Inflammatory macrophage treated with lipopolysaccharide for 1 hour (primary cell): Measurements from ENCODE around the gene TUFM.
"Not testable (repeated sequence)": the region's sequence is repeated elsewhere in the genome, so short reads cannot be mapped to it uniquely, and the experiment has no call there.

ENCODE experiments used
- DNase-seq, 2 donors: peaks; one replicate each; pipeline ENCODE4 v3.0.0-alpha.2; 2020 to 2022

The TUFM gene

DNA sequence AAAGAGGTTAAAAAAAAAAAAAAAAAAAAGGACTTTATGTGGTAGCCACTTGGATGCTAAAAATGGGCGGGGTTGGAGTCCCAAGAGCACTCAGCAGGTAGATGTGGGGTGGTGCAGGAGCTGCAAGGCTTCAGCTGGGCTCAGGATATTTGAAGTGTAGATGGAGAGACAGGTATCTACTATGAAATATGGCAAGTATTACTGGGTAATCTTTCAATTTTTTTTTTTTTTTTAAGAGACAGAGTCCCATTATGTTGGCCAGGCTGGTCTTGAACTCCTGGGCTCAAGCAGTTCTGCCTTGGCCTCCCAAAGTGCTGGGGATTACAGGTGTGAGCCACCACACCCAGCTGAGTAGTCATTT, 7.6 kb downstream of the TUFM start:
- DNase-seq, result no peak

- no peak for DNase-seq
Measured at GRCh38 chr16:28837672-28838557, 8.2 kb downstream of the TUFM start.

GRCh38 chr16:28836761-28837064, 9.4 kb downstream of the TUFM start:
- DNase-seq, result no peak

DNA sequence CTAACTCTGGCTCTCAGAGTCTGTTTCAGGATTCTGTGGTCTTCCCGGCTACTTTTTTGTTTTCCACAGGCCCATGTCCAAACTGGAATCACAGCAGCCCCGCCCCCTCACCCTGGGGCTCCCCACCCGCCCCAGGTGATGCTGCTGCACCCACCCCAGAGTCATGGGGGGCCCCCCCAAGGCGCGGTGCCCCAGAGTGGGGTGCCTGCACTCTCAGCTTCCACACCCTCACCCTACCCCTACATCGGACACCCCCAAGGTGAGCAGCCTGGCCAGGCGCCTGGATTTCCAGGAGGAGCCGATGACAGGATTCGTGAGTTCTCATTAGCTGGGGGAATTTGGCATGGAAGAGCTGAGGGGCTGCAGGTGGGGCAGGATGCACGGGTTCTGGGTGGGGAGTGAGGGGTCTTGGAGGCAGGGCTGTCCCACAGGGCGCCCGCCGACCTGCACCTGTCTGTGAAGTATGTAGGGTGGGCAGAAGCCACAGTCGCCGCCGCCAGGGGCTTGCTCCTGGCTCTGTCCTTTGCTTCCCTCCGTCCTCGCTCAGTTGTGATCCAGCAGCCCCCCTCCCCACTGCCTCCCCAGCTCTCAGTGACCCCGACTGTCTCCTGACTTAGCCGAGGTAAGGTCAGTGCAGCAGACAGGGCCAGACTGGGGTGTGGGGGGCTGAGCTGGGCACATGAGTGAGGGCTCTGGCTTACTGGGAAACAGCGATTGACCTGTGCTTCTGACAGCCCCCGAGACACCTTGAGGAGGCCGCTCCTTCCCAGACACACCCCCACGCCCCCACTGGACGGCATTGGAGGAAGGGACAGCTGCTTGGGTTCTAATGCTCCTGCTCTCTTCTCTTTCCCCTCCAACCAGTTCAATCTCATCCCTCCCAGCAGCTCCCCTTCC, 10.0 kb downstream of the TUFM start:
- DNase-seq, result no peak

- DNase-seq, result no peak
Measured at GRCh38 chr16:28834873-28835863, 11.0 kb downstream of the TUFM start.

DNA sequence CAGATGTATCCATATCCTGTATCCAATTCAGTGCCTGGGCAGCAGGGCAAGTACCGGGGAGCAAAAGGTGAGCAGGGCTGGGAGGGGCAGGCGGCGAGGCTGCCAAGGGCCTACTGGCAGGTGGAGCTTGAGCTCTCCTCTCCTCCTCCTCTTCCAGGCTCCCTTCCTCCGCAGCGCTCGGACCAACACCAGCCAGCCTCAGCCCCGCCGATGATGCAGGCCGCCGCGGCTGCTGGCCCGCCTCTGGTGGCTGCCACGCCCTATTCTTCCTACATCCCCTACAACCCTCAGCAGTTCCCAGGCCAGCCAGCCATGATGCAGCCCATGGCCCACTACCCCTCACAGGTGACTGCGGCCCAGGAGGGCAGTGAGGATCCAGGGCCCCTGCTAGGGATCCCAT, 11.8 kb downstream of the TUFM start:
- no peak for DNase-seq

GRCh38 chr16:28830531-28830930, 15.6 kb downstream of the TUFM start:
- no peak for DNase-seq

- no peak for DNase-seq
Measured at GRCh38 chr16:28829747-28830146, 16.4 kb downstream of the TUFM start.

GRCh38 chr16:28826141-28826540, 20.0 kb downstream of the TUFM start:
- DNase-seq, result no peak

DNA sequence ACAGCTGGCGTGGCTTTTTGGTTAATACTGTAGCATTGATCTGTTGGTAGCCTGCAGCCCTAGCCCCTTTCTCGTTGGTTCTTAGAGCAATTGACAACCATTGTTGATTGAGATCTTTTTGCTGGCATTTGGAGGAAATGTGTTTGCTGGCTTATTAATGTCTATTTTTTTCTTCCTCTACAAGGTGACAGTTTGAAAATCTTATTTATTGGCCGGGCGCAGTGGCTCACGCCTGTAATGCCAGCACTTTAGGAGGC, 21.5 kb downstream of the TUFM start:
- no peak for DNase-seq

GRCh38 chr16:28823873-28824716, 22.1 kb downstream of the TUFM start:
- peak; percentile 94 to 96 for DNase-seq

GRCh38 chr16:28823291-28823872, 22.8 kb downstream of the TUFM start:
- DNase-seq, result no peak

- peak; percentile 95 to 98 for DNase-seq
Measured at GRCh38 chr16:28822520-28823290, 23.4 kb downstream of the TUFM start, which contains the start of gene ATXN2L. Gene ATXN2L (plus strand): TSS chr16:28822999. CDS start chr16:28823260, 261 bp downstream.

DNA sequence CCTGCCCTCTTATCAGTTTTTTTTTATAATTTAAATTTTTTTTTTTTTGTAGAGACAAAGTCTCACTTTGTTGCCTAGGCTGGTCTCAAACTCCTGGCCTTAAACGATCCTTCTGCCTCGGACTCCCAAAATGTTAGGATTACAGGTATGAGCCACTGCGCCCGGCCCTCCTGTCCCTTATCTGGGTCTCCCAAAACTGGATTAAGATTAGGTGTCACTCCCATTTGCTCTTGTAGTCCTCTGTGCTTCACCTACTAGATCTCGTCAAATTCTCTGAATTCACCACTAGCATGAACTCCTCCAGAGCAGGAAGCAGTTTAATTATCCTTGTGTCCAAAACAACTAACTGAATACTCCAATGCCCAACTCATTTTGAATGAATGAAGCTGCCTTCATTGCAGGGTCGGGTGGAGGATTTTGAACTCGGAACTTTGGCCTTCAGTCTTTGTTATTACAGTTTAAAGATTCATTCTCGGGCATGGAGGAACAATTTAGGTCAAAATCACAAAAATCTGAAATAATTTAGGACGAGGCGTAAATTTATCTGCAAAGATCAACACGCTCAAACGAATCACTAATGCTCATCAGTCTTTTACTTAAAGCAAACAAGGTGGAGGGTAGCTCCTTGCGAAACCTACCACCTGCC, 24.2 kb downstream of the TUFM start:
- no peak for DNase-seq

DNA sequence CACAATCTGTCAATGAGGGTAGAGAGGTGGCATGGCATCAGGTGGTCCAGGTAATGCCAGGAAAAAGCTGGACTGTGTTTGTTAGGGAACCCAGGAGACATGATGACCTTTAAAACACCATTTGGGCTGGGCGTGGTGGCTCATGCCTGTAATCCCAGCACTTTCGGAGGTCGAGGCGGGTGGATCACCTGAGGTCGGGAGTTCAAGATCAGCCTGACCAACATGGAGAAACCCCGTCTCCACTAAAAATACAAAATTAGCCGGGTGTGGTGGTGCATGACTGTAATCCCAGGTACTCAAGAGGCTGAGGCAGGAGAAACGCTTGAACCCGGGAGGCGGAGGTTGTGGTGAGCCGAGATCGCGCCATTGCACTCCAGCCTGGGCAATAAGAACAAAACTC, 25.6 kb downstream of the TUFM start:
- not testable (repeated sequence) for DNase-seq

GRCh38 chr16:28820016-28820415, 26.1 kb downstream of the TUFM start:
- DNase-seq, result peak in 1 of 2 donors; percentile 49

DNA sequence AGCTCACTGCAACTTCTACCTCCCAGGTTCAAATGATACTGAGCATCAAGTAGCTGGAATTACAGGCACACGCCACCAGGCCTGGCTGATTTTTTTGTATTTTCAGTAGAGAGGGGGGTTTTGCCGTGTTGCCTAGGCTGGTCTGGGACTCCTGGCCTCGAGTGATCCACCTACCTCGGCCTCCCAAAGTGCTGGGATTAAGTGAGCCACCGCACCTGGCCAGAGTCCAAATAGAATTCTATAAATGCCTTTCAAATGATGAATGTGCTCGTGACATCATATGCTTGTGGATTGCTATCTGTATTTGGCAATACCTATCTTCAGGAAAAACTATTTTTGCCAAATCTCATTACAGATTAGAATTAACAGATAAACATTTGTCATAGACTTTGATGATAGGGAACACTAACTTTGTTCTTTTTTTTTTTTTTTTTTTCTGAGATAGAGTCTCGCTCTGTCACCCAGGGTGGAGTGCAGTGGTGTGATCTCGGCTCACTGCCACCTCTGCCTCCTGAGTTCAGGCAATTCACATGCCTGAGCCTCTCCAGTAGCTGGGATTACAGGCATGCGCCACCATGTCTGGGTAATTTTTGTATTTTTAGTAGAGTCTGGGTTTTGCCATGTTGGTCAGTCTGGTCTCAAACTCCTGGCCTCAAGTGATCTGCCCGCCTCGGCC, 38.6 kb downstream of the TUFM start:
- not testable (repeated sequence) for DNase-seq

- DNase-seq, result peak in 1 of 2 donors; percentile 78
Measured at GRCh38 chr16:28802235-28803019, 43.7 kb downstream of the TUFM start.
